Effector CD4-positive, alpha-beta T cell (primary cell): ENCODE data around the gene TRPM3.
"Not testable (repeated sequence)": the region's sequence is repeated elsewhere in the genome, so short reads cannot be mapped to it uniquely, and the experiment has no call there.

Source experiments
- DNase-seq: peaks from one replicate; pipeline ENCODE4 v3.0.0-alpha.2; 2020

TRPM3 gene

GRCh38 chr9:70724794-70725193 lies 396.6 kb downstream of the TRPM3 start:
- DNase-seq: not testable (repeated sequence)

- not testable (repeated sequence) for DNase-seq
These were observed 397.4 kb downstream of the TRPM3 start for GRCh38 chr9:70724025-70724424.

- not testable (repeated sequence) for DNase-seq
These were observed 414.6 kb downstream of the TRPM3 start for GRCh38 chr9:70706797-70707196.

- no peak for DNase-seq
These were observed 420.3 kb downstream of the TRPM3 start for GRCh38 chr9:70701163-70701562.

GRCh38 chr9:70696694-70697335 lies 424.6 kb downstream of the TRPM3 start:
- DNase-seq: no peak

GRCh38 chr9:70694758-70695157 lies 426.7 kb downstream of the TRPM3 start:
- no peak for DNase-seq

GRCh38 chr9:70693186-70693585 lies 428.2 kb downstream of the TRPM3 start:
- DNase-seq: no peak

GRCh38 chr9:70692431-70692830 lies 429.0 kb downstream of the TRPM3 start:
- no peak for DNase-seq

- DNase-seq: no peak
These were observed 432.7 kb downstream of the TRPM3 start for GRCh38 chr9:70688704-70689103.

GRCh38 chr9:70683841-70684240 lies 437.6 kb downstream of the TRPM3 start:
- DNase-seq: no peak

GRCh38 chr9:70682298-70682697 lies 439.1 kb downstream of the TRPM3 start:
- DNase-seq: no peak

- DNase-seq: no peak
These were observed 441.6 kb downstream of the TRPM3 start for GRCh38 chr9:70679845-70680244.

- DNase-seq: no peak
These were observed 443.3 kb downstream of the TRPM3 start for GRCh38 chr9:70678153-70678552.

- DNase-seq: no peak
These were observed 444.2 kb downstream of the TRPM3 start for GRCh38 chr9:70677055-70677735.

GRCh38 chr9:70675868-70676370 lies 445.5 kb downstream of the TRPM3 start:
- DNase-seq: no peak

- DNase-seq: no peak
These were observed 447.6 kb downstream of the TRPM3 start for GRCh38 chr9:70673844-70674243.

- no peak for DNase-seq
These were observed 449.2 kb downstream of the TRPM3 start for GRCh38 chr9:70672161-70672649.

- no peak for DNase-seq
These were observed 452.7 kb downstream of the TRPM3 start for GRCh38 chr9:70668751-70669150.

- DNase-seq: no peak
These were observed 462.7 kb downstream of the TRPM3 start for GRCh38 chr9:70658765-70659164.

- no peak for DNase-seq
These were observed 465.1 kb downstream of the TRPM3 start for GRCh38 chr9:70656281-70656680.

GRCh38 chr9:70654144-70654543 lies 467.3 kb downstream of the TRPM3 start:
- no peak for DNase-seq

- not testable (repeated sequence) for DNase-seq
These were observed 476.8 kb downstream of the TRPM3 start for GRCh38 chr9:70644627-70645026.

GRCh38 chr9:70642341-70642740 lies 479.1 kb downstream of the TRPM3 start:
- no peak for DNase-seq

GRCh38 chr9:70641631-70642030 lies 479.8 kb downstream of the TRPM3 start:
- no peak for DNase-seq
